Spinal cord (tissue), 10 donors: ENCODE data around the gene PCBD2. TPM values are rescaled to one million over a fixed set of nuclear protein-coding genes. Genes with fewer than 3 reads are reported as not detected.
"Not testable (repeated sequence)": the region's sequence is repeated elsewhere in the genome, so short reads cannot be mapped to it uniquely, and the experiment has no call there.

ENCODE experiments used
- DNase-seq, 6 donors: peaks; one replicate each; pipeline versions ENCODE4 v3.0.0 to v3.0.0-alpha.2; 2013 to 2015; ENCODE audit warnings: low spot score in 6 of 6, low read depth in 4 of 6
- H3K27ac ChIP-seq: one replicate; pipeline ENCODE4 v1.5.1; 2013; ENCODE audit warnings: low read depth, low read length, control low read depth
- H3K27me3 ChIP-seq: one replicate; pipeline ENCODE4 v1.6.1; 2013; ENCODE audit warnings: low read length; ENCODE audit not compliant: control insufficient read depth, insufficient read depth
- H3K36me3 ChIP-seq: one replicate; pipeline ENCODE4 v1.6.1; 2013; ENCODE audit warnings: low read length; ENCODE audit not compliant: control insufficient read depth, insufficient read depth
- H3K4me1 ChIP-seq: one replicate; pipeline ENCODE4 v1.6.1; 2013; ENCODE audit warnings: low read length; ENCODE audit not compliant: control insufficient read depth, insufficient read depth
- H3K4me3 ChIP-seq: one replicate; pipeline ENCODE4 v1.5.1; 2013; ENCODE audit warnings: low read depth, low read length, control low read depth
- H3K9me3 ChIP-seq: one replicate; pipeline ENCODE4 v1.6.1; 2013; ENCODE audit warnings: low read length; ENCODE audit not compliant: control insufficient read depth, insufficient read depth
- WGBS: methylation state at CpG from one replicate; pipeline ENCODE4 v1.1.5; 2013; ENCODE audit warnings: missing lambda C conversion rate; ENCODE audit not compliant: insufficient coverage; 5-methylcytosine and 5-hydroxymethylcytosine counted together
- polyA plus RNA-seq, 2 donors: library from polyadenylated mRNA; unstranded; fragments of 120-200 nt; gene quantifications; one replicate each; pipeline ENCODE4 v1.2.1, GENCODE V29; 2013; ENCODE audit not compliant: insufficient read length in 2 of 2
- total RNA-seq, 2 donors: library from RNA; depleted of rRNA in 1 of 2; stranded (reverse); fragments of 120-200 nt in 1 of 2; fragments of >200 nt in 1 of 2; gene quantifications; one replicate each; pipeline versions ENCODE4 v1.2.3 to v1.2.4, GENCODE V29; 2013 to 2014
- donor health status: healthy.

PCBD2 gene
- total and polyA plus RNA-seq, 4 donors: 9.4 to 12.9 (median 11.4) TPM

DNA sequence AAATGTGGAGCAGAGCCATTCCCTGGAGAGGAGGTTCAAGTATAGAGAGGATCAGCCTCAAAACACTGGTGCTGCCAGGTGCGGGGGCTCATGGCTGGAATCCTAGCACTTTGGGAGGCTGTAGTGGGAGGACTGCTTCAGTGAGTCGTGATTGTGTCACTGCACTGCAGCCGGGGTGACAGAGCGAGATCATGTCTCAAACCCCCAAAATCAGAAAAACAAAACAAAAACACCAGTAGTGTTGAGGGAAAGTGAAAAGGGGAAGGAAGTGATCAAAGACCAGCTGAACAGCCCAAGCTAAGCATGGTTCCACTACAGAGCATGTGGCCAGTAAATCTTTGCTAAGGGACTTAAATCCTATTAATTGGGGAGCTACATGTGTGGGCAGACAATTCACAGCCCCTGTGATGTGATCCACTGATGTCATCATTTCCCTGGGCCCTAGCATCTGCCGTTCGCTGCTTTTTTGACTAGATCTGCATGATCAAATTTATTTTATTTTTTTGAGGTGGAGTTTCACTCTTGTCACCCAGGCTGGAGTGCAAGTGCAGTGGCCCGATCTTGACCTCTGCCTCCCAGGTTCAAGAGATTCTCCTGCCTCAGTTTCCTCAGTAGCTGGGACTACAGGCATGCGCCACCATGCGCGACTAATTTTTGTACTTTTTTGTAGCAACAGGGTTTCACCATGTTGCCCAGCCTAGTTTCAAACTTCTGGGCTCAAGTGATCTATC lies 2.7 kb upstream of the PCBD2 start:
- no peaks in the 10 kb centered on the region for H3K27me3 ChIP-seq
- peaks cover 13% of the 10 kb centered on the region for H3K4me1 ChIP-seq
- H3K27ac ChIP-seq: no peak overlapping the region
- H3K36me3 ChIP-seq: peaks cover 24% of the 10 kb centered on the region
- DNase-seq: no peak
- no peak overlapping the region for H3K4me3 ChIP-seq
- H3K9me3 ChIP-seq: no peaks in the 10 kb centered on the region
- 97% methylated on average over 5 of the region's 10 CpGs for WGBS

DNA sequence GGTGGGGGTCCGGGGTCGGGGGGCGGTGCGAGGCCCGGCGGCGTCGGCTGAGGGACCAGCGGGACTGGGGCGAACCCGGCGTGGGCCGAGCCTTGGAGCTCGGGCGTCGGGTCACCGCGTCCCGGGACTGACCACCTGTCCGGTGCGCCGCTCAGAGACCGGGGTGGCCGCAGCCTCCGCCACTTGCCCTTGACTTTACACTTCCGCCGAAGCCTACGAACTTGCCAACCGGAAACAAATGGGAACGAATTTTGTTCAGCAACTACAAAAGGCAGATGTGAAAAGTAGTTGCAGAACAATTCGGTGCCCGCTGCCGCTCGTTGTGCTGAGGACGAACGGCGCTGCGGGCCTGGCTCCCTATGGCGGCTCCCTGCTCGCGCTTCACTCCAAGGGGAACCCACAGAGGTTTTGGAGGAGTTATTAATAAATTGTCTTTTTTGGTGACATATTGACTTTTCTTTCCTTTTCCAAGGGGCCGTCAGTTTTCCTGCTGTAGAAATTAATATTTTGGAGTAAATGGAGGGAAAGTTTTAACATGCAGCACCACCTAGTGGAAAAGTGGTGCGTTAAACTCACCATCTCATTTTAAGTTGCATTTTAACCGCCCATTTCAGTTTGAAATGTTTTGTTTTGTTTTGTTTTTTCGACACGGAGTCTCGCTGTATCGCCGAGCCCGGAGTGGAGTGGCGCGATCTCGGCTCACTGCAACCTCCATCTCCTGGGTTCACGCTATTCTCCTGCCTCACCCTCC lies 490 bp downstream of the PCBD2 start:
- peak; percentile 50 to 90 (median 62) for DNase-seq
- Histone ChIP-seq H3K27me3 (no peaks in the 10 kb centered on the region), H3K4me1 (peaks cover 13% of the 10 kb centered on the region), H3K9me3 (no peaks in the 10 kb centered on the region), H3K36me3 (peaks cover 15% of the 10 kb centered on the region), H3K4me3 (peak overlapping the region; percentile 60), H3K27ac (peak overlapping the region; percentile 90)
- 0% methylated on average over 50 of the region's 54 CpGs for WGBS

DNA sequence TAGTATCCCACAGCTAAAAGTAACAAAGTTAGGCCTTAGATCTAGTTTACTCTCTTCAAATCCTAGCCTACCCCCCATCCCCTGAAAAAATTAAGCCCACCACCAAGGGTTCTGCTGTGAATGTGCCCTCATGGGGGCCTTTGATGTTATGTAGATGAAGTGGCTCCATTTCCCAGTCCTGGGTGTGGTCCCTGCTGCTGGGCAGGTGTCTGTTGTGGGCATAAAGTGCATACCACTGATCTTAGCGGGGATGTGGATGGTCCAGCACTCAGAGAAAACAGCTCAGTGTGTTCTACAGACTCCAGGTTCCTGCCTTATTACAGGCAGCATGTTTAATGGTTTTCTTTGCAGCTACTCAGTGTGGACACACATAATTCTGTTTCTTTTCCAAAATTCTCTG lies 1.9 kb downstream of the PCBD2 start:
- H3K36me3 ChIP-seq: peaks cover 15% of the 10 kb centered on the region
- no peaks in the 10 kb centered on the region for H3K27me3 ChIP-seq
- H3K9me3 ChIP-seq: no peaks in the 10 kb centered on the region
- H3K4me3 ChIP-seq: no peak overlapping the region
- peaks cover 13% of the 10 kb centered on the region for H3K4me1 ChIP-seq
- no peak for DNase-seq
- no peak overlapping the region for H3K27ac ChIP-seq
- 100% methylated on average over 1 of the region's 1 CpG for WGBS

- H3K27me3 ChIP-seq, H3K4me3 ChIP-seq, H3K9me3 ChIP-seq, H3K4me1 ChIP-seq, DNase-seq, H3K27ac ChIP-seq: not testable (repeated sequence)
- WGBS: 100% methylated on average over 1 of the region's 2 CpGs
- H3K36me3 ChIP-seq: peaks cover 22% of the 10 kb centered on the region
These were observed 5.8 kb downstream of the PCBD2 start for GRCh38 chr5:134910752-134911151.

- no peak for DNase-seq
- no peaks in the 10 kb centered on the region for H3K4me1 ChIP-seq
- WGBS: 78% methylated on average over 5 of the region's 8 CpGs
- H3K9me3 ChIP-seq: no peaks in the 10 kb centered on the region
- H3K4me3 ChIP-seq: no peak overlapping the region
- no peak overlapping the region for H3K27ac ChIP-seq
- no peaks in the 10 kb centered on the region for H3K27me3 ChIP-seq
- H3K36me3 ChIP-seq: peaks cover 25% of the 10 kb centered on the region
These were observed 6.6 kb downstream of the PCBD2 start for GRCh38 chr5:134911285-134912206.

DNA sequence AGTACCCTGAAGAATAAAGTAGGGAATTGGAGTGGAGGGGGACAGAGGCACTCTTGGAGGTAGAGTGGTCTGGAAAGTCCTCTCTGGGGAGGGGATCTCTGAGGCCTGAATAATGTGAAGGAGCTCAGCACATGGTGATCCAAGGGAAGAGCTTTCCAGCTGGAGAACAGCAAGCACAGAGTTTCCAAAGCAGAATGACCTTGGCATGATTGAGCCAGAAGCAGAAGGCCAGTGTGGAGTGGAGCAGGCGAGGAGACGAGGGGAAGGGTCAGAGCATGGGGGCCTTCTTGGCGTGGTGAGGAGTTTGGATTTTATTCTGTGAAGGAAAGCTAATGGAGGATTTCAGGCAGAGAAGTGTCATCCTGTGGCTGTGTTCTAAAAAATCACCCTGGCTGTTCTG lies 8.3 kb downstream of the PCBD2 start:
- peaks cover 27% of the 10 kb centered on the region for H3K36me3 ChIP-seq
- 92% methylated on average over 3 of the region's 3 CpGs for WGBS

DNA sequence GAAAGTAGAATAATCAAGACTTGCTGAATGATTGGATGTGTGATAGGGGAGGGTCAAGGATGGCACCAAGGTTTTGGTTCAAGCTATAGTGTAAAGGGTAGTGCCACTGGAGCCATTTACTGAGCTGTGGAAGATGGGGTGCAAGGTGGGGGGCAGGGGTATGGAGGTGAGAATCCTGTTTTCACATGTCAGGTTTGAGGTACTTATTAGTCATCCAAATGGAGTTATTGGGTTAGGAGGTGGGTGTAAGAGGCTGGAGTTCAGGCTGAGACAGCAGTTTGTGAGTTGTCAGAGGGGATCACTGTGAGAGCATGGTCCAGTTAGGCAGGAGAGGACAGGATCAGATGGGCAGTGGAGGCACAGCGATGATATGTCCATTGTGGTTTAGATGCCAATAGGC lies 8.9 kb downstream of the PCBD2 start:
- no peak overlapping the region for H3K27ac ChIP-seq
- peaks cover 27% of the 10 kb centered on the region for H3K36me3 ChIP-seq
- 100% methylated on average over 1 of the region's 1 CpG for WGBS
- no peaks in the 10 kb centered on the region for H3K9me3 ChIP-seq
- H3K27me3 ChIP-seq: no peaks in the 10 kb centered on the region
- H3K4me1 ChIP-seq: no peaks in the 10 kb centered on the region
- no peak for DNase-seq
- H3K4me3 ChIP-seq: no peak overlapping the region

More for the DNA sequence above, 8.3 kb downstream of the PCBD2 start:
- no peak for DNase-seq
- no peak overlapping the region for H3K4me3 ChIP-seq
- no peaks in the 10 kb centered on the region for H3K9me3 ChIP-seq
- no peak overlapping the region for H3K27ac ChIP-seq
- H3K27me3 ChIP-seq: no peaks in the 10 kb centered on the region
- no peaks in the 10 kb centered on the region for H3K4me1 ChIP-seq

DNA sequence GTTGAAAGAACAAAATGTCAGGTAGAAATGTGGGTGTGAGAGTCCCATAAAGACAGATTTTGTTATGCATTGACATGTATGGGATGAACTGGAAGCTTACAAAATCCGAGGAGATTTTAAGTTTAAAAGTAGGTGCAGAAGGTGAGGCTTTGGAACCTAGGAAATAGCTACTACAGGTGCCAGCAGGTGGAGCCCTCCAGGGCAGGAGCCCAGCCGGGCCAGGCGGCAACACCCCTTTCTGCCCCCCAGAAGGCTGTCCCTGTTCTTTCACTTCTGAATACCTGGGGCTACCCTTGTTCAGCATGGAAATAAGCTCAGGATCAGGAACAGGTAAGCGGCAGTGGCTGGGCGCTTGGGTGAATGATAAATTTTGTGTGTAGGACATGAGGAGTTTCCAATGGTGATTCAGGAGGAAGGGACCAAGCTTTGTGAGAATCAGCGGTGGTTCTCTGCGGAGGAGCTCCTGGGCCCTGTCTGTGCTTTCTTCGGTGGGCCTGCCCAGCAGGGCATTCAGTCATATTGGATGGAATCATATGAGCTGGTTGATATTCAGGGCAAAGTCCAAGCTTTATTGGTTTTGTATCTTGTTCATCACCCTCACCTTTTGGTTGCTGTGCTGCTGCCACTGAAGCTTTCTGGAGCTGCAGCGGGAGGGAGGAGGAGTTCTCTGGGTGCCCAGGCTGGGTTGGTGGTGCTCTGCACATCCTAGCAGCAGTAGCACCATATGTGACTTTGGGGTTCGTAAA lies 12.3 kb downstream of the PCBD2 start:
- 82% methylated on average over 8 of the region's 10 CpGs for WGBS
- Histone ChIP-seq H3K27me3 (no peaks in the 10 kb centered on the region), H3K4me1 (no peaks in the 10 kb centered on the region), H3K9me3 (no peaks in the 10 kb centered on the region), H3K36me3 (peaks cover 32% of the 10 kb centered on the region), H3K27ac (no peak overlapping the region), H3K4me3 (no peak overlapping the region)
- DNase-seq: peak in 1 of 6 donors; percentile 6

GRCh38 chr5:134918861-134919260 lies 13.9 kb downstream of the PCBD2 start:
- WGBS: no CpG with 5 or more reads among the region's 3 CpGs
- H3K27ac ChIP-seq: no peak overlapping the region
- DNase-seq: no peak
- H3K9me3 ChIP-seq: no peaks in the 10 kb centered on the region
- H3K27me3 ChIP-seq: no peaks in the 10 kb centered on the region
- H3K4me1 ChIP-seq: no peaks in the 10 kb centered on the region
- peaks cover 32% of the 10 kb centered on the region for H3K36me3 ChIP-seq
- no peak overlapping the region for H3K4me3 ChIP-seq
